Suprapubic skin (tissue), 4 donors: ENCODE measurements around the gene HERC6. TPM values are rescaled to one million over a fixed set of nuclear protein-coding genes. Genes with fewer than 3 reads are reported as not detected.
"Not testable (repeated sequence)": the region's sequence is repeated elsewhere in the genome, so short reads cannot be mapped to it uniquely, and the experiment has no call there.

Experiments
- DNase-seq, 2 donors: peaks; one replicate each; pipeline ENCODE4 v3.0.0-alpha.2; 2019; ENCODE audit warnings: low spot score in 2 of 2
- H3K27ac ChIP-seq: fragments of 200-600 bp; sonication (generic); one replicate; pipeline ENCODE4 v1.5.1; 2019
- H3K27me3 ChIP-seq: fragments of 200-600 bp; sonication (generic); one replicate; pipeline ENCODE4 v1.5.1; 2019
- H3K36me3 ChIP-seq: fragments of 200-600 bp; sonication (generic); one replicate; pipeline ENCODE4 v1.5.1; 2019
- H3K4me1 ChIP-seq: fragments of 200-600 bp; sonication (generic); one replicate; pipeline ENCODE4 v1.5.1; 2019
- H3K4me3 ChIP-seq: fragments of 200-600 bp; sonication (generic); one replicate; pipeline ENCODE4 v1.5.1; 2019; ENCODE audit warnings: mild to moderate bottlenecking
- H3K9me3 ChIP-seq: fragments of 200-600 bp; sonication (generic); one replicate; pipeline ENCODE4 v1.5.1; 2019
- CTCF ChIP-seq, 2 donors: fragments of 200-600 bp in 1 of 2; fragments of 450-650 bp in 1 of 2; sonication (generic) in 1 of 2; IDR thresholded peaks; one replicate each; pipeline ENCODE4 v1.5.1; 2016 to 2019; ENCODE audit warnings: antibody characterized with exemption in 2 of 2, mild to moderate bottlenecking in 1 of 2, moderate library complexity in 1 of 2
- EP300 ChIP-seq: sonication (generic); formaldehyde crosslinking; IDR thresholded peaks from one replicate; pipeline ENCODE4 v1.6.1; 2017; ENCODE audit warnings: antibody characterized with exemption
- POLR2A ChIP-seq, 2 donors: fragments of 450-650 bp; IDR thresholded peaks; one replicate each; pipeline ENCODE4 v1.6.1; 2017; ENCODE audit warnings: antibody characterized with exemption in 2 of 2, mild to moderate bottlenecking in 2 of 2, moderate library complexity in 2 of 2
- POLR2AphosphoS5 ChIP-seq, 3 donors: sonication (generic); formaldehyde crosslinking; IDR thresholded peaks; one replicate each; pipeline ENCODE4 v1.6.1; 2017; ENCODE audit warnings: antibody characterized with exemption in 3 of 3
- WGBS: methylation state at CpG from one replicate; pipeline ENCODE4 v1.1.5; 2018; 5-methylcytosine and 5-hydroxymethylcytosine counted together
- total RNA-seq, 4 donors: library from RNA; depleted of rRNA; stranded (reverse); fragments of >200 nt; gene quantifications; one replicate each; pipeline ENCODE4 v1.1.0, GENCODE V29; 2016

Gene HERC6
- total RNA-seq, 4 donors from 2014 or later: 2.7 to 7.9 (median 3.1) TPM

- DNase-seq: no peak
- 97% methylated on average over 1 of the region's 1 CpG for WGBS
- TF ChIP-seq CTCF (IDR thresholded peaks at IDR 0.05) (no peak), POLR2A (IDR thresholded peaks at IDR 0.05) (no peak)
- H3K4me1 ChIP-seq: no peaks in the 10 kb centered on the region
- peaks cover 15% of the 10 kb centered on the region for H3K36me3 ChIP-seq
- H3K9me3 ChIP-seq: no peaks in the 10 kb centered on the region
- H3K4me3 ChIP-seq: no peak overlapping the region
- H3K27me3 ChIP-seq: no peaks in the 10 kb centered on the region
- no peak overlapping the region for H3K27ac ChIP-seq
Observed at GRCh38 chr4:88435987-88436693, 57.5 kb downstream of the HERC6 start.

- H3K36me3 ChIP-seq: peaks cover 14% of the 10 kb centered on the region
- WGBS: 99% methylated on average over 4 of the region's 4 CpGs
- H3K4me1 ChIP-seq, H3K27ac ChIP-seq, H3K4me3 ChIP-seq, H3K27me3 ChIP-seq, DNase-seq, H3K9me3 ChIP-seq: not testable (repeated sequence)
Observed at GRCh38 chr4:88437873-88438272, 59.2 kb downstream of the HERC6 start.

- Histone ChIP-seq H3K36me3 (peaks cover 4% of the 10 kb centered on the region), H3K27ac (no peak overlapping the region), H3K27me3 (no peaks in the 10 kb centered on the region)
Observed at GRCh38 chr4:88439161-88439760, 60.6 kb downstream of the HERC6 start.

GRCh38 chr4:88440146-88440545 is 61.5 kb downstream of the HERC6 start:
- WGBS: 100% methylated on average over 1 of the region's 1 CpG
- Histone ChIP-seq H3K36me3 (peaks cover 2% of the 10 kb centered on the region), H3K4me1 (no peaks in the 10 kb centered on the region), H3K27me3 (no peaks in the 10 kb centered on the region), H3K4me3 (no peak overlapping the region), H3K27ac (no peak overlapping the region), H3K9me3 (no peaks in the 10 kb centered on the region)
- TF ChIP-seq POLR2AphosphoS5 (IDR thresholded peaks at IDR 0.05): no peak
- TF ChIP-seq EP300: no peak
- no peak for TF ChIP-seq CTCF (IDR thresholded peaks at IDR 0.05)
- no peak for TF ChIP-seq POLR2A (IDR thresholded peaks at IDR 0.05)
- DNase-seq: no peak

More at GRCh38 chr4:88439161-88439760, 60.6 kb downstream of the HERC6 start:
- Histone ChIP-seq H3K9me3 (no peaks in the 10 kb centered on the region), H3K4me3 (no peak overlapping the region), H3K4me1 (no peaks in the 10 kb centered on the region)
- no peak for TF ChIP-seq POLR2A (IDR thresholded peaks at IDR 0.05)
- TF ChIP-seq CTCF (IDR thresholded peaks at IDR 0.05): no peak
- no peak for TF ChIP-seq EP300
- WGBS: 90% methylated on average over 3 of the region's 3 CpGs
- no peak for DNase-seq

GRCh38 chr4:88441696-88442095 is 63.0 kb downstream of the HERC6 start:
- H3K36me3 ChIP-seq: peaks cover 2% of the 10 kb centered on the region
- no peaks in the 10 kb centered on the region for H3K4me1 ChIP-seq
- H3K27ac ChIP-seq: no peak overlapping the region
- H3K27me3 ChIP-seq: no peaks in the 10 kb centered on the region
- TF ChIP-seq POLR2A (IDR thresholded peaks at IDR 0.05) (no peak), CTCF (IDR thresholded peaks at IDR 0.05) (no peak), EP300 (no peak), POLR2AphosphoS5 (IDR thresholded peaks at IDR 0.05) (no peak)
- H3K9me3 ChIP-seq: no peaks in the 10 kb centered on the region
- DNase-seq: no peak
- no peak overlapping the region for H3K4me3 ChIP-seq
